Thyroid gland (tissue), 4 donors: ENCODE data around the gene KRT81. TPM values are rescaled to one million over a fixed set of nuclear protein-coding genes. Genes with fewer than 3 reads are reported as not detected.
A peak's percentile ranks its signal among the peaks of the same experiment; 100 is the strongest.
"Not testable (repeated sequence)": the region's sequence is repeated elsewhere in the genome, so short reads cannot be mapped to it uniquely, and the experiment has no call there.

Experiments
- DNase-seq, 2 donors: peaks; one replicate each; pipeline ENCODE4 v3.0.0-alpha.2; 2019
- H3K27ac ChIP-seq, 3 donors: fragments of 200-600 bp; sonication (generic); 1 replicate in 2 of 3; 2 replicates in 1 of 3; pipeline ENCODE4 v1.5.1; 2016 to 2019; ENCODE audit warnings: mild to moderate bottlenecking in 1 of 3, moderate library complexity in 1 of 3
- H3K27me3 ChIP-seq: fragments of 200-600 bp; sonication (generic); one replicate; pipeline ENCODE4 v1.5.1; 2019
- H3K36me3 ChIP-seq, 2 donors: fragments of 200-600 bp; sonication (generic); one replicate each; pipeline ENCODE4 v1.5.1; 2016 to 2019
- H3K4me1 ChIP-seq, 2 donors: fragments of 200-600 bp; sonication (generic); one replicate each; pipeline ENCODE4 v1.5.1; 2017 to 2019
- H3K4me3 ChIP-seq, 3 donors: fragments of 200-600 bp; sonication (generic); replicated peaks in 1 of 3; 1 replicate in 2 of 3; 2 replicates in 1 of 3; pipeline ENCODE4 v1.5.1; 2016; ENCODE audit warnings: mild to moderate bottlenecking in 1 of 3
- H3K9me3 ChIP-seq: fragments of 200-600 bp; sonication (generic); one replicate; pipeline ENCODE4 v1.5.1; 2017
- POLR2A ChIP-seq, 2 donors: fragments of 450-650 bp; IDR thresholded peaks; one replicate each; pipeline ENCODE4 v1.6.1; 2017; ENCODE audit warnings: antibody characterized with exemption in 2 of 2, mild to moderate bottlenecking in 2 of 2, moderate library complexity in 1 of 2
- WGBS, 2 donors: methylation state at CpG; one replicate each; pipeline ENCODE4 v1.1.5; 2017; 5-methylcytosine and 5-hydroxymethylcytosine counted together
- intact Hi-C: fragments of 100-400 bp; cut with DNase I; formaldehyde crosslinking; loops from one replicate; pipeline ENCODE4 v1.15.1; 2023
- total RNA-seq, 4 donors: library from RNA; depleted of rRNA; stranded (reverse); fragments of >200 nt; gene quantifications; one replicate each; pipeline ENCODE4 v1.2.3, GENCODE V29; 2016
- TF ChIP-seq, protein P1 (sequence below), 6 experiments: fragments of 200-600 bp in 3 of 6; fragments of 450-650 bp in 3 of 6; sonication (generic) in 3 of 6; IDR thresholded peaks; one replicate each; pipeline ENCODE4 v1.5.1; 2016 to 2019; ENCODE audit warnings: antibody characterized with exemption in 6 of 6, mild to moderate bottlenecking in 2 of 6, inconsistent platforms in 1 of 6, moderate library complexity in 1 of 6

KRT81 gene
- total RNA-seq, 4 donors from 2014 or later: 0.11 to 0.71 TPM; not detected in 2

DNA sequence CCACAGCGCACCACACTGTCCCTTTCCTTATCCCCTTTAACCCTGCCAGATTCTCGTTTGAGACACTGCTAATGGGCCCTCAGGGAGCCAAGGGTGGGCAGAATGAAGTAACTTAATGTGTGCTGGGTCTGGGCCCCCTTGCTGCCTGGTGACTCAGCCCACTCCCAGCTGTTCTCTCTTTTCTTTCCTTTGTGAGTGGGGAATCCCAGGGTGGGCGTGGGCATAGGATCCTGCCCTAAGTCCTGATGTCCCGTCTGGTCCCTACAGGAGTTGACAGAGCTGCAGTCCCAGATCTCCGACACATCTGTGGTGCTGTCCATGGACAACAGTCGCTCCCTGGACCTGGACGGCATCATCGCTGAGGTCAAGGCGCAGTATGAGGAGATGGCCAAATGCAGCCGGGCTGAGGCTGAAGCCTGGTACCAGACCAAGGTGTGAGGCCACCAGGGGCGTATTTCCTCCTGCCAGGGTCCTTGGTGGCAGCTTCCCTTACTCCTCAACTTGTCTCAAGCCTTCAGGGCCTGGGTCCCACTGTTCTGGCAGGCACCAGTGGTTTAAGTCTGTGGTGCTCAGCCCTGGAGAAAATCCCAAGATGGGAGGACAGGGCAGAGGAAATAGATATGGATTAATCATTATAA lies 50.0 kb downstream of the KRT81 start:
- WGBS, 2 donors: 87 to 95% methylated on average over 9 to 10 of the region's 11 CpGs
- intact Hi-C loops: no loop called here
- peaks cover 53 to 91% of the 10 kb centered on the region in 2 donors for H3K4me1 ChIP-seq
- no peaks in the 10 kb centered on the region for H3K27me3 ChIP-seq
- H3K4me3 ChIP-seq: no peak overlapping the region
- TF ChIP-seq POLR2A (IDR thresholded peaks at IDR 0.05): no peak
- TF ChIP-seq, protein P1, sequence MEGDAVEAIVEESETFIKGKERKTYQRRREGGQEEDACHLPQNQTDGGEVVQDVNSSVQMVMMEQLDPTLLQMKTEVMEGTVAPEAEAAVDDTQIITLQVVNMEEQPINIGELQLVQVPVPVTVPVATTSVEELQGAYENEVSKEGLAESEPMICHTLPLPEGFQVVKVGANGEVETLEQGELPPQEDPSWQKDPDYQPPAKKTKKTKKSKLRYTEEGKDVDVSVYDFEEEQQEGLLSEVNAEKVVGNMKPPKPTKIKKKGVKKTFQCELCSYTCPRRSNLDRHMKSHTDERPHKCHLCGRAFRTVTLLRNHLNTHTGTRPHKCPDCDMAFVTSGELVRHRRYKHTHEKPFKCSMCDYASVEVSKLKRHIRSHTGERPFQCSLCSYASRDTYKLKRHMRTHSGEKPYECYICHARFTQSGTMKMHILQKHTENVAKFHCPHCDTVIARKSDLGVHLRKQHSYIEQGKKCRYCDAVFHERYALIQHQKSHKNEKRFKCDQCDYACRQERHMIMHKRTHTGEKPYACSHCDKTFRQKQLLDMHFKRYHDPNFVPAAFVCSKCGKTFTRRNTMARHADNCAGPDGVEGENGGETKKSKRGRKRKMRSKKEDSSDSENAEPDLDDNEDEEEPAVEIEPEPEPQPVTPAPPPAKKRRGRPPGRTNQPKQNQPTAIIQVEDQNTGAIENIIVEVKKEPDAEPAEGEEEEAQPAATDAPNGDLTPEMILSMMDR (IDR thresholded peaks at IDR 0.05): no peak
- peak overlapping the region; percentile 94 to 100 (median 99) for H3K27ac ChIP-seq
- peaks cover 3 to 21% of the 10 kb centered on the region in 2 donors for H3K36me3 ChIP-seq
- no peak for DNase-seq
- H3K9me3 ChIP-seq: no peaks in the 10 kb centered on the region

GRCh38 chr12:52240247-52240646 lies 51.1 kb downstream of the KRT81 start:
- H3K27ac ChIP-seq: peak overlapping the region; percentile 94 to 100 (median 99)
- H3K9me3 ChIP-seq, H3K27me3 ChIP-seq, H3K4me3 ChIP-seq, intact Hi-C loops: not testable (repeated sequence)
- TF ChIP-seq POLR2A (IDR thresholded peaks at IDR 0.05): peak in 1 of 2 donors; percentile 20
- H3K36me3 ChIP-seq: peaks cover 8 to 21% of the 10 kb centered on the region in 2 donors
- peak; percentile 33 to 53 for DNase-seq
- H3K4me1 ChIP-seq: peaks cover 53 to 91% of the 10 kb centered on the region in 2 donors
- 71 to 77% methylated on average over 6 of the region's 6 CpGs for WGBS, 2 donors

DNA sequence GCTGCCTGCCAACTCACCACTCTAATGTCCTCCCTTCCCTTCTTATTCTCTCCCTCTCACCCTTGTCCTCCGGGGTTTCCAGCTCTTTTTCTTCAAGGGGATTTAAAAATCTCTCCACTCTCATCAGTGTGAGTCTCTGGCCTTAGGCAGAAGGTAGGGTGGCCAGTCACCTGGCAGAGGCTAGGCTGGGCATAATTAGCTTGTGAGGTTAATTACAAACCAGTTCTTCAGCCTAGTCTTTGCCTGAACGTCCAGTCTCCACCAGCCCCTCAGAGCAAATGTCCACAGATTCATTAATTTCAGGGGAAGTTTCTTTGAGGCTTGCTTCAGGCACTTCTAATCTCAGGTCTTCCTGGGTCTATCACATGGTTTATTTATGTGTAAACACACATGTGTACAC lies 51.6 kb downstream of the KRT81 start:
- H3K4me3 ChIP-seq: no peak overlapping the region
- intact Hi-C loops: no loop called here
- no peak for DNase-seq

DNA sequence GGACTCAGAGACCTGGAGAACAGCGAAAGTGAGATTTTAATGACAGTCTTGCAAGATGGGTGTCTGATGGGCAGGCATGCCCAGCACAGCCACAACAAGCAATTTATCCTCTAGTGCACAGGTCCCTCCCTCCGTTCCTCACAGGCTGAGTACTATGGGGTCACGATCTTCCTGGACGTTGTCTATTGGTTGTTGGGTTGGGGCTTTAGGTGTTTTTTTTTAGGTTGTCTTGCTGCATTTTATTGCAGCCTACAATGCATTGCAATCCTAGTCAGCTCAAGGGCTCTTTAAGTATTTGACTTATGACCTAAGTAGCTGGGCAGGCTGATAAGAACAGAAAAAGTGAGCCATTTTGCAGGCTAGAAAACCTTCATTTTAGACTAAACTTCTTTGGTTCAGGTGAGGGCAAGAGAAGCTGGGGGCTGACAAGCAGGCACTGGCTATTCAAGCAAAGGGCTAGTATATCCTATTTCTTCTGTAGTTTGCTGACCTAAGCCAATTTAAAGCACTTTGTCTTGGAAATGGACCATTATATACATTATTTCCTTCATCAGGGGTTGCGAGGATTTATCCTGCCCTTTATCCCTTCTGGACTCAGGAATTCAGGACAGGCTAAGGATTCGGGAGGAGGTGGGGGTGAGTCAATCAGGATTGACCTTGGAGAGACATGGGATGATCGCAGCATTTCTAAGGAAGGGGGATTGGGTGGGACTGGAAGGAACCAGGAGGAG lies 52.3 kb downstream of the KRT81 start:
- Histone ChIP-seq H3K27ac (peak overlapping the region; percentile 94 to 100 (median 99)), H3K27me3 (no peaks in the 10 kb centered on the region), H3K4me1 (peaks cover 51 to 84% of the 10 kb centered on the region in 2 donors), H3K36me3 (peaks cover 10 to 21% of the 10 kb centered on the region in 2 donors), H3K9me3 (no peaks in the 10 kb centered on the region), H3K4me3 (no peak overlapping the region)
- 89 to 93% methylated on average over 7 of the region's 7 CpGs for WGBS, 2 donors
- intact Hi-C loops: no loop called here
- TF ChIP-seq, protein P1 (IDR thresholded peaks at IDR 0.05): no peak
- no peak for TF ChIP-seq POLR2A (IDR thresholded peaks at IDR 0.05)
- no peak for DNase-seq

More for the DNA sequence above, 51.6 kb downstream of the KRT81 start:
- WGBS, 2 donors: 62 to 72% methylated on average over 2 of the region's 2 CpGs
- no peaks in the 10 kb centered on the region for H3K27me3 ChIP-seq
- H3K4me1 ChIP-seq: peaks cover 52 to 91% of the 10 kb centered on the region in 2 donors
- peak overlapping the region; percentile 94 to 100 (median 99) for H3K27ac ChIP-seq
- H3K36me3 ChIP-seq: peaks cover 10 to 21% of the 10 kb centered on the region in 2 donors
- no peaks in the 10 kb centered on the region for H3K9me3 ChIP-seq
- no peak for TF ChIP-seq POLR2A (IDR thresholded peaks at IDR 0.05)
- TF ChIP-seq, protein P1 (IDR thresholded peaks at IDR 0.05): no peak

DNA sequence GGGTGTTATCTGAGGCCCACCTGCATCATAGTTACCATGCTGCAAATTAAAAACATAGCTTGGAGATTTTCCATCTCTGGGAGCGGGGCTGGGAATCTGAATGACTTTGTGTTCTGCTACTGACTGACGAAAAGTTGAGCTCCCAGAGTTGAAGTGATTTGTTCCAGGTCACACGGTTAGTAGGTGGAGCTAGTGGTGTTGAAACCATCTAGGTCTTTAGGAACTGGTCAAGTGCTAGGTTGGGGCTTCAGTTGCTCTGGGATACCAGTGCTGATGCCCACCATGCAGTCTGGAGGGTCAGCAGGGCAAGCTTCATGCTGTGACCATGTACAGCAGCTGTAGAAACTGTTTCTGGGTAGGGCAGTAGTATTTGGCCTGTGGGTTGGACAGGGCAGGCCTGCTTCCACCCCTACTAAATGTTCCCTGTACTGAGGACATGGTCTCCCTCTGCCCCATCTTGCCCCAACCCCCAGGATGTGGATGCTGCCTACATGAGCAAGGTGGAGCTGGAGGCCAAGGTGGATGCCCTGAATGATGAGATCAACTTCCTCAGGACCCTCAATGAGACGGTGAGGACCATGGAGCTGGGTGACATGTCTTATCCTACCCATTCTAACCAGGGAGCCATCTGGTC lies 53.0 kb downstream of the KRT81 start:
- Histone ChIP-seq H3K36me3 (peaks cover 10 to 21% of the 10 kb centered on the region in 2 donors), H3K9me3 (no peaks in the 10 kb centered on the region), H3K4me1 (peaks cover 43 to 77% of the 10 kb centered on the region in 2 donors), H3K27me3 (no peaks in the 10 kb centered on the region), H3K4me3 (no peak overlapping the region), H3K27ac (peak overlapping the region; percentile 28 to 100 (median 94))
- TF ChIP-seq, protein P1 (IDR thresholded peaks at IDR 0.05): no peak
- TF ChIP-seq POLR2A (IDR thresholded peaks at IDR 0.05): peak in 1 of 2 donors; percentile 19
- DNase-seq: no peak
- intact Hi-C loops: no loop called here
- 76 to 82% methylated on average over 4 of the region's 4 CpGs for WGBS, 2 donors
